LHCN-M2 (cell line): ENCODE results near the gene TTC28. TPM values are rescaled to one million over a fixed set of nuclear protein-coding genes. Genes with fewer than 3 reads are reported as not detected.
A peak's percentile ranks its signal among the peaks of the same experiment; 100 is the strongest.

ENCODE experiments used
- DNase-seq: peaks from one replicate; pipeline ENCODE4 v3.0.0-alpha.2; 2012; ENCODE audit warnings: low read depth
- total RNA-seq: library from RNA; depleted of rRNA; stranded (reverse); fragments of >200 nt; gene quantifications from 2 replicates; pipeline ENCODE4 v1.2.3, GENCODE V29; 2014

TTC28 gene
- total RNA-seq, 1 experiment from 2014 or later = 7.1 TPM

DNA sequence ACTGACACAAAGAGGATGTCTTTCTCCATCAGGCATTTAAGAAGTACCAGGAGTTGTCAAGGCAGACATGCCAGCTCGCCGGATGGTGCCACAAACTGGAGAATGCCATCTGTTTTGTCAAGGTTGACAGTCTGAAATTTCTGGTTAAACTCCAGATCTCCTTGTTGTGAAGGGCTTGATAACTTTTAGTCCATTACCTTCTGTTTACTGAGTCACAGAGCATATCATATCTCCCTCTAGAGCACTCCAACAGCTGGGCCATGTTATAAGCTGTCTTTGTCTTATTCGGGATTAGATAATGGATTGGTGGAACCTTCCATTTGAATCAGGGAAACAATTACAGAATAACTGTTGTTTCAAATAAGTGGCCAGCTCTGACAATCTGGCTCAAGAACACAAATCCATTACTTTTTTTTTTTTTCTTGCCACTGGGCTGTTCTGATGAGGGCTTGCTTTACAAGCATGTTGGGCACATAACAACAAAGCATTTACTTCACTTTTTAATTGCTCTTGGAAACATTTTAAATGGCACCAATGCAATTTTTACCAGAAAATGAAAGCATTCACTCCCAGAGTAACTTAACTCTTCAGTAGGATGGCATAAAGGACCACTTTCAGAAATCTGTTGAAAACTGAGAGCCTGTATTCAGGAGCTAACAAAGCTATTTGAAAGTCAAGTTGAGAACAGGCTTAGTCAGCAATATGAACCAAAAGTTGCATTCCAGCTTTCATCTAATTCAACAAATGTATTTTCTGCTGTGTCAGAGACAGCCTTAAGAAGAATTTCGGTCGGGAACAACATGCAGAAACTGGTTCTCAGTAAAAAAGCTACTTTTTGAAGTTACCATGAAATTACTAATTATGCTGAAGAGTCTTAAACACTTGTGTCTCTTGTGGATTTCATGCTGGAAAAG is 533.0 kb downstream of the TTC28 start:
- peak; percentile 32 for DNase-seq

DNA sequence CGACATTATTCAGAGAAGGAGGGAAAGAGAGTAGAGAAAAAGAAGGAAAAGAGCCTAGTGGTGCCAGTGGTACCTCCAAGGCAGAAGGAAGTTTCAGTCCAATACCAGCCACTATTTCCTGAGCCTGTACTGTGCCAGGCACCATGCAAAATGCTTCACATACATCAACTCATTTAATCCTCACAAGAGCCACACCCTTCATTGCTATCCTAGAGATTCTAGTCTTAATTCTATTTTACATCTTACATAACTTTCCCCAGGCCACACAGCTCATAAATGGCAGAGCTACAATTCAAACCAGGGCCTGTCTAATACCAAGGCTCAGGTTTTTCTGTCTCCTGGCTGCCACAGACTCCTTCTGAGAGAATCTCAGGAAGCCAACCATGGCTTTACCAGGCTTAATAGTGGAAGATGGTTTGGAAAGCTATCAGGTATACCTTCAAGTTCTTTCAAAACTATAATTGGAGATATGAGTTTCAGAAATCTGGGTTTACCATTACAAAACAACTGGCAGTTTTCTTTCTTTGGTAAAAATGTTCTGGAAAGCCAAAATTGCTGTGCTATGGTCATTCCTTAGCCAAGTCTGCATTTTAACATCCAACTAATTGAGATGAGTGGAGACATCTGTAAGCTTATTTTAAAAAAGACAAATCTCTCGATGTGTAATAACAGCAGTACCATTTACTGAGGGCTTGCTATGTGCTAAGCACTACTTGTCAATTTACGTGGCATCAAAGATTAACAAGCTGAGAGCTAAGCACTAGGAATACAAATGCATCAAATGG is 535.5 kb downstream of the TTC28 start:
- no peak for DNase-seq

DNA sequence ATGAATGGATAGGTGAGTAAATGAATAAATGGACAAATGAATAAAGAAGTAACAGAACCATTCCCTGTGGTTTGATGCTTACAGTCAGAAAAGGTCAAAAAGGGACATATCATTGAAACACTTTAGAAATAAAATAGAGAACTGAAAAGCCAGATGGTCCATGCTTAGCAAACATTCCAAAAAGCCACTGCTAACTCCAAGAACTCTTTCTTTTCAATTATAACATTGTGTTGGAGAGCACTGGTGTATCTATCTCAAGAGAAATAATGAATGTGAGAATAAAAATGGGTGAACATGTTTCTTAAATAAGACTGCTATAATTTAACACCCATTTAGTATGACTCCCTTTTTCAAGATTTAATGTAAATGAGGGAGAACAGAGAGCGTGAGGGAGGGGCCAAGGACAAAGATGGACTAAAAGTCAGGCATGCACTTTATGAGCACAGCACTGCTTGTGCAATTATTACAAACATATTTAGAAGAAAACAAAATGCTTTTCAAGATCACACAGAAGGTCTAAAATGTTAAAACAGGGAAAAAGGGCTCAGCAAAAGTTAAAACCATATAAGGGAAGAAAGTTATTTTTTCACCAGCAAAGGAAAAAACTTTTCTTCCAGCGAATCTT is 536.3 kb downstream of the TTC28 start:
- no peak for DNase-seq

DNA sequence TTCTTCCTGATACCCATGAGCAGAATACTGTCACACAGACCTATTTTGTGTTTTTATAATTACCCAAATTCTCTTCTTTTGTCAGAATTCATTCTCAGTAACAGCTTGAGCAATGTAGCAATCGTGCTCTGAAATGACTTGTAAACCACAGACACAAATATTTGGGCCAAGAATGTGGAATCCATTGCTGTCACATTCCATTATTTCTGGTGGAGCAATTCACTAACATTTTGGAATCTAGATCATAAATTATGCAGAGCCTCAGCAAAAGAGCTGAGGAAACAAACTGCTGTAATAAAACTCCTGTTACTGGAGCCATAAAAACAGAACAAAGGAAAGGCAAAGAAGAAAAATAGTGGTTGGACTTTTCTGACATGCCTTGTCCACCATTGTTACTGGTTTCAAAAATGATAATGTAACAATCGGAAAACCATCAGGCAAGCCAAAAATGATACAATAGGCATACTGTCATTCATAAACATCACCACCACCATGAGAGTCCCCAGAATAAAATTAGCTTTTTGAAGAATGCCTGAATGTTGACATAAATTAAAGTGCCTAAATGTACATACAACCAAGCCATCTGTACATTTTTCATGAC is 537.2 kb downstream of the TTC28 start:
- DNase-seq = peak; percentile 86

DNA sequence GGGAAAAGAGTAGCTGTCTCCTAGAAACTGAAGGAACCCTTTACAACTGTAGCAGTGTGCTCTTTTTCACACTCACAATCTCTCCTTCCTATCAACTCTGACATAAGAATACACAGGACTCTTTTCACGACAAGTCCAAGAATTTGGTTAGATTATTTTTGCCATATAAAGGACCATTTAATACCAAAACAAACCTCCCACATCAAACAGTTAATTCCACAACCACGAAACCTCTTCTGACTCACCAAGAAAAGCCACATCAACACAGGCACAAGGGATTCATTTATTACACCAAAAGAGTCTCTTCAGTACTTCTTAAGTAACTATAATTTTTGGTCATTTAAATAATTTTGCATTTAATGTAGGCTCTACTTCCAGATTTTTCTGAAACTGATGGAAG is 538.0 kb downstream of the TTC28 start:
- DNase-seq = peak; percentile 77

DNA sequence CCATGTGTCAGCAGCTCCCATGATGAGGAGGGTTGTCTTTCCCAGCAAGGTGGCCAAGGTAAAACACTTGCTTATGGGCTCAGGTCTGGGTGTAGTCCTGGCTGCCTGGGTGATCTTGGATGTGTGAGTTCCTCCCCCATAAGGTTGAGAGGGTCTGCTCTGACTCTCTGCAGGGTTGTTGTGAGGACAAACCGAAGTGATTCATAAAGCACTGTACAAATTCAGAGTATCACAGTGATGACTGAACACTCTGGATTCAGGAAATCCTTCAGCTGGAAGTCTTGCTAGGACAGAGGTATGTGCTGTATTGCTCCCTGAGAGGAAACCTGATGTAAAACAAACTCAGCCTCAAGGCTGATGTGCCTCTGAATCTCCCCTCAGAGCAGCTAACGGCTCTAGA is 539.7 kb downstream of the TTC28 start:
- peak; percentile 65 for DNase-seq

DNA sequence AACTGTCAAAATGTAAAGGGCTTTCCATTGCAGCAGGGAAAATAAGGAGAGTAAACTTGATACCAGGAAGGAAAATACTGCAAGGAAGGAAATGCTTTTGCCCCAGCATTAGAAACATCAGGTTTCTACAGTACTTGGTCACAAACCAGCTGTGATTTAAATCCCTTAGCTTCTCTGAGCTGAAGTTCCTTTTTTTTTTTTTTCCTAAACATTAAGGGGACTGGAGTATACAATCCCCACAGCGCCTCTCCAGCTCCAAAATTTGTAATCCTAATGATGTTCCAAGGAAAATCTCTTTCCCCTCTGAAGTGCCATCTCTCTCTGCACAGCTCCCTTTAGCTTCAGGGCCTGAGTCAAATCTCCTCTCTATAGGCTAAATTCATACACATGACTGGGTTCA is 540.1 kb downstream of the TTC28 start:
- no peak for DNase-seq

DNA sequence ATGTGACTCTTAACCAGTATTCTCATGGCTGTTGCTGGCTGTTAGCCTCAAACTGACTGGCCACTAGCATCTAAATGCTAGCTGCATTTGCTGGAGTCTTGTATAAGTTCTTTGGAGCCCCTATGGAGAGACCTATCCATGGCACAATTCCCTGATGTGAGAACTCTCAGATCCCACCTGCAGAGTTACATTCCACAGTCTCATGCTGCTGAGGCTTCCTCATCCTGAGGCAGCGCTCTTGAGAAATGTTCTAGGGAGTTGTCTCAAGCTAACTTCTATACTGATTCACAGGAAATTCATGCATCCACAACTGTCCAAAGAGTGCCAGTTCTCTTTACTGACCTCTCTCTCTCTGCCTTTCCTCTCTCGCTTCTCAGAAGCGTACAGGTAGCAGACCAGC is 542.6 kb downstream of the TTC28 start:
- no peak for DNase-seq

DNA sequence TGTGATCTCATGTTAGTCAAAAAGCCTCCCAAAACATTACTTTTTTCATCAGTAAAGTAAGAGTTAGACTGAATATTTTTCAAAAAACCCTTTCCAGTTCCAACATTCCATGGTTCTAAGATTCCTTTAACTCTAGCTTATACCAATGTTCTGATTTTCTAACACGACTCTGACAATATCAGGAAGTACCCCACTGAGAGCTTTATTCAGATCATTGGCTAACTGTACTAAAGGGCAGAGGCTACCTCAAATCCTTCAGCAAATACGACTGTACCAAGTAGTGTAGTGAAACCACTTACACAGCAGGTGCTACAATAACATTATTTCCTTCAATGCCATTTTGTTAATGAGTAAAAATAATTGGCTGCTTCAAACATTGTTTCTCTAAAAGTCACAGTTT is 547.2 kb downstream of the TTC28 start:
- DNase-seq = no peak

DNA sequence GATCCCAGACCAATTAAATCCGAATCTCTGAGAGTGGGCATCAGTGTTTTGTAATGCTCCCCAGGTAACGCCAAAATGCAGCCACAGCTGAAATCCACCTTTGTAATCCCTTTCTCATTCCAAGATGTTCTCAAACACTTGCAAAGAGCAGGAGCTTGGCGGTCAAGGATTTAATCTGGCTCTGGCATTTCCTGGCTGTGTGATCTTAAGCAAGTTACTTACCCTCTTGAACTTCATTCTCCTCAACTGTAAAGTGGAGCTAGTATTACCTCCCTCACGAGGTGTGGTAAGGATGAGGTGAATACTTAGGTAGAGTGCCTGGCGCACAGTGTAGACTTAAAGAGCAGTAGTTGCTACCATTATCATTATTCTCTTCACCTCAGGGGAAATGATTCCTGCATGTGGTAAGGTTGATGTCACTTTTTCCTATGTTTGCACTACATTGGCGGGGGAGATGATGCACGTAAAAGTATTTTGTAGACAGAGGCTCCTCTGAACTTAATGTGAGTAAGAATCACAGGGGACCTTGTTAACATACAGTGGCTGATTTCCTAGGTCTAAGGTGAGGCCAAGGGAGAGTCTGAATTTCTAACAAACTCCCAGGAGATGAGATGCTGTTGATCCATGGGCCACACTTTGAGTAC is 550.2 kb downstream of the TTC28 start:
- DNase-seq = no peak

DNA sequence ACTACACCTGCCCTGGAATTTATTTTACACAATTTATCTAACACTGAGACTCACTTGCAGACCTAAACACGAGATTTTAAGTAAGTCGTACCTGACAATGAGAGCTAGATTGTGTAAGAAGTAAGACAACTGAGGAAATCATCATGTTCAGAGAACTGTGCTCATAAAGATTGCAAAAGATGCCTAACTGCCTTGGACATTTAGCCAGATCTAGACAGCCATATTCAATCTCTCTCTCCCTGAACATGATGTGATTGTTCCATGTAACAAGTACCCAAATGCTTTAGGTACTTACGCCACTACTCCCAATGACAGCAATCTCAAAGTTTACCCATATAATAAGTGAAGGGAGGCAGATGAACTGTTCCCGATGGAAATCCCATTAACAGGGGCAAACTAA is 550.8 kb downstream of the TTC28 start:
- DNase-seq = no peak

DNA sequence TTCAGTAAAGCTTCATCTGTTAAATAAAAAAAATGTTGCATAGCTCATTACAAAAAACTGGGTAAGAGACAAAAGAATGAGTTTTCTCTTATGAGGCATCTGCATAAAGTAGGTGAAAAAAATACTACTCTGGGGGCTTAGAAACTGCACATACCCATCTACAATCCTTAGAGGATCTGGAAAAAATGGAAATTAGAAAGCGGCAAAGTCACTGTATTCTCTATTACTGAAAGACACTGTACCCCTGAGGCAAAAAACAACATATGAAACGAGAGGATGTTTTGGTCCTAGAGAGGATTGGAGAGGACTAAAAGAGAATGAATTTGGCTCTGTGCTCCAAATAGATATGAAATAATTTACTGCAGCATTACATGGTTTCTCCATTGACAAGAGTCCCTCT is 553.8 kb downstream of the TTC28 start:
- DNase-seq = no peak

DNA sequence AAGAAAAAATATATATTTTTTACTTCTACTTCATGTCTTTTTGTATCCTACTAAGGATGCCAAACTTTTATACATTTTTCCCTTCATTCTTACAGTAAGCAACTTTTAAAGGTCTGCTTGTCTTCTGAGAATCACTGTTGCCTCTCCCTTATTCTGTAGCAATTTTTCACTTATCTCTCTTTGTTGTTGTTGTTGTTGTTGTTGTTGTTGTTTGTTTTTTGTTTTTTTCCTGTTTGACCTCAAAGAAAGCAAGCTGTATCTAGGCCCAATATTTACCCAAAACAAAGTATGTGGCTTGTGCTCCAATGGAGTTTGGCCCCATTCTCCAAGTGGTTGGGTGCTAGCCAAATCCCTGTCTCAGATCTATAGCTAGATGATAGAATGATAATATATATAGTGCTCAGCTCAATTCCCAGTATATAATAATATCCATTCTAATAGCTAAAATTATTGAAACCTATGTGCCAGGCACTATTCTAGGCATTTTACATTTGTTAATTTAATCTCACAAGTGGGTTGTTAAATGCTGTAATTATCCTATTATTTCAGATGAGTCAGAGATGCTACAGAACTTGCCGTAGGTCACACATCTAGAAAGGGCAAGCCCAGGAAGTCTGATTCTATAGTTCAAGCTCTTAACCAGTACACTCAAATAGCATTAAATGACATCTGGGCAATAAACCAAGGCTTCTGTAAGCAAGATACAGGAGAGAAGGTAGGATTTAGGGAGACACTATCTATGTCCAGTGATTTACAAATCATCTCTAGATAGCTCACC is 555.5 kb downstream of the TTC28 start:
- no peak for DNase-seq

DNA sequence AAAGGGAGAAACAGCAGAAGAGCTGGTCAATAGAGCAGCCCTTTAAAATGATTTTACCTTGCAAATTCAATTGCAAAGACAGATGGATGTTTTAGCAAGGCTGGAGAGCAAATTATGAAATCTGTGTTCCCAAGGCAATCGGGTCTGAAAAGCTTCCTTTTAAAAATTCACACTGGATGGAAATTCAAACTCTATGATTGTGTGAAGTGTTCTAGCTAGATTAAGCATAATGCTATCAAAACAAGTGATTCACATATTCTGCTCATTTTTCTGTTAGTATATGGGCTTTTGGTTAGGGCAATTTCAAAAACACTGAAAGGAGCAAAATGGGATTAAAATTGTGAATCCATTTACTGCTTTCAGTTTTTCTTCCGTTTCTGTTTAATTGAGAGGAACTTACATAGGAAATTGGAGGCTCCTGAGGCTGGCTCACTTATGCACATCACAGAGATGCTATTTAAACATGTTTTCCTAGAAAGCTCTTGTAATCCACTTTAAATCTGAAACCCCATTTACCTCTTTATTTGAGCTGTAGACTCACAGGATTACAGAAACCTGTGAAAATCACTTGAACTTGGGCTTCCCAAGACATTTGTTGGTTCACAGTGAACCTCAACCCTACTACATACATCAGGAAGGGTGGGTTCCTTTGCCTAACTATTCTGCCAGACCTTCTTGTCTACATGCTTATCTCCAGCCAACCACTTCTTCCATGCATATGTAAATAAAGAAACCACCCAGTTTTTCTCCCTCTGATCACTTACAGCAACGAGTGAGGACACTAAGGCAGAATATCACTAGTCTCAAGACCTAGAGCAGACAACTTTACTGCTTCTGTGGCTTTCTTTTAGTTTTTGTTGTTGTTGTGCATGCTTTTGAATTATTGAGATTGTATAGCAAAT is 558.7 kb downstream of the TTC28 start:
- DNase-seq = no peak

DNA sequence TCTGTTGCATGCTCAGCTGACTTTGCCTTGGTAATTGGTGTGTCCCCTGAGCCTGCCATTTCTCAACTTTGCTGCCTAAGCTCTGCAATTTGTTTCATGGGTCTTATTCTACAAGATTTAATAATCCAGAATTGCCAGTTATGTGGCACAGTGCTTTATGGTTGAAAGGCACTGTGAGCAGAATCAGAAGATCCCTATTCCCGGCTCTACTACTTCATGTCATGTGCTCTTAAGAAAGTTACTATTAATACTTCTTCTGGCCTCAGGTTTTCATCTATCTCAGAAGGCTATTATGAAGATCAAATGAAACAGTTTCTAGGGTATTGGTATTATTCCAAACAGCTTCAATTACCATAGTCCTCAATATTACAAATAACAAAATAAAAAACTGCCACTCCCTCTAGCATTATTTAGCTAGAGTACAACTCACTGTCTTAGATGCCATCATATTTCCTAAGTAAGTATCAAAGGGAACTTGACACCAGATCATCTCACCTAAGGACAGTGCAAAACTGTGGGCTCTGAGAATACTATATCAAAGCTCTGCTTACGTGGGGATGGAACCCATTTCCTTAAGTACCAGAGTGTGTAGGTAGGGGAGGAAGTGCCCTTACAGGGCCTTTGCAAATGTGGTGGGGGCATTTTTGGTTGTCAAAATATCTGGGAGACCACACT is 560.5 kb downstream of the TTC28 start:
- DNase-seq = no peak

DNA sequence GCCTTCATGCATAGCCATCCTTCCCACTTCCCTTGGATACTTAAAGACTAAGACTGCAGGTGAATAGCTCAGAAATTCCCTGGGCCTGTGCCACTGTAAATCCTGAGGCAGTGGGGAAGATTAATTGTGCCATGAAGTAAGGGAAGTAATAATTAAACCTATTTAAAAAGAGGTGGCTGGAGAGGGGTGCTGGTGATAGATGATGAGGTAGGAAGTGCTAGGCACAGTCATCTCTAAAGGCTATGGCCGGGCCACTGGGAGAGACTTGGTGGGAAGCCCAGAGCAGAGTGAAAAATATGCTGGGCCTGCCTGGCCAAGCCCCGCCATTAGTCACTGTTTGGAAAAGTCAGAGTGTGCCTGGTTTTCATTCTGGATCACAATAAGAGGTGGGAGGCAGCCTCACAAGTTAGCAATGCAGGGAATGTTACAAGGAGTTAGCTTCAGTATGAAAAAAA is 563.4 kb downstream of the TTC28 start:
- peak; percentile 74 for DNase-seq

DNA sequence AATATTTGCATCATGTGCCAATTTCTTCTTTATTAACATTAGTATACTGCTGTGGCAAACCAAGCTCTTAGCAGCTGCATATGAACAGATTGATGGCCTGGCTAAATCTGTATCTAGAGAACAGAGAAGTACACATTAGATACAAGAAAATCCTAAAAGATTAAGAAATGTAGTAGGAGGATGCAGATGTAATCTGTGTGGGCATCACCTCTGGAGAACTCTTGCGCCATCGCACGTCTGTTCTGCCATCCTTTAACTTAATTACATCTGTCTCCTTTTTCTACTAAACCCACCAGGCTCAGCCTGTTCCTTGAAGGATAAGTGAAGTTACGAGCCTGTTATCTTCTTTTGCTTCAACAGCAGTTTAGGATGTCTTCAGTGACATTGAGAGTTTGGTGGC is 564.2 kb downstream of the TTC28 start:
- DNase-seq = no peak

DNA sequence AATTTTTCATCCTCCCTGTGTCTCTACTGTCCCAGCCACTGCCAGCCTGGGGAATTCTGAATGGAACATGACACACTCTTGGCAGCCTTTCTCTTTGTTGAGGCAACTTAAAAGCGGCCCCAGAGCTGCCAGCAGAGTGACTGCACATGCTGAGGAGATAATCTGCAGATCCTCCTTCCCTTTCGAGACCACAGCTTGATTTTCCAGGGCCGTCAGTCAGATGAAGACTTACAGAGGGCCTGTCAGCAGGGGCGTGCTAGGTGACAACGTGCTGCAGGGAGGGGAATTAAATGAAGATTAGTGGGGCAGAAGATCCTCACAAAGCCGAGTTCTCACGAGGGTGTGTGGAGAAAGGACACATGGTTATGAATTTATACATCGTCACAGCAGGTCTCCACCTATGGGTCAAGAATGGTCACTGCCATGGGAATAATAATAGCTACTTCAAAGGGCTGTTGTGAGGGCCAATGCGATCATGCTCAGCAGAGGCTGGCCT is 567.0 kb downstream of the TTC28 start:
- peak; percentile 63 for DNase-seq

DNA sequence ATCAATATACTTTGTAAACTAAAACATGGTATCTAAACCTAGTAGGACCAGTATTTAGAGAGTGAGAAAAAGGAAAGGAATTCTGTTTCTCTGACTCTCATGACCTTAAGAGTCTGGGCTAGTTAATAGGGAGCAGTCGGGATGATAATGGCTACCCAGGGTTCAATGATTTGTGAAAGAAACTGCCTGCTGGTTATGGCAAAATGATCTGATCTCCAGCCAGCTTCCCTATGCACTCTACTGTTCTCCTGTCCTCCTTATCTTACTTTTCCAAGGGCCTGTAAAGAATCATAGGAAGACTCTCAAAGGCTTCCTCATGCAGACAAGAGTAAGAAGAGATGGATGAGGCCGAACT is 567.5 kb downstream of the TTC28 start:
- DNase-seq = no peak
